ENCODE measurements around the gene SYK. TPM values are rescaled to one million over a fixed set of nuclear protein-coding genes. Genes with fewer than 3 reads are reported as not detected.
A peak's percentile ranks its signal among the peaks of the same experiment; 100 is the strongest.

Gene SYK
- total RNA-seq, 1 donor from 2014 or later, result 15.0 TPM

DNA sequence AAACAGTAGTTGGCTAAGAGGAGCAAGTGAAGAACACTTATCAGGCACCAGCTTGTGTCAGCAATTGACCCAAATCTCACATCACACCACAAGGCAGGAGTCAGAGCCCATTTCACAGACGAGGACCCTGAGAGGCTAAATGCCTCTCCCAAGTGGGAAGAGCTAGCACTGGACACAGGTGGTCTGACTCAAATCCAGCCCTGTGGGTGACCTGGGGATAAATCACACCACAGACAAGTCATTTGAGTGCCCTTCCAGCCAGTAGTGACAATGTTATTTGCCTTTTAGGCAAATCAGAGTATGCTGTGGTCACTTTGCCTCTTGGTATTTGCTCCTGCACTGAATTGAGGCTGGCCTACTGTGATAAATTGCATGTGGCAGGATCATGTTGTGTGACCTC, 138.7 kb downstream of the SYK start:
- H3K27me3 ChIP-seq (ENCODE audit: control insufficient read depth, insufficient read depth, low read length), result no peaks in the 10 kb centered on the region
- DNase-seq (ENCODE audit: low read depth), result no peak
- TF ChIP-seq, protein P1, sequence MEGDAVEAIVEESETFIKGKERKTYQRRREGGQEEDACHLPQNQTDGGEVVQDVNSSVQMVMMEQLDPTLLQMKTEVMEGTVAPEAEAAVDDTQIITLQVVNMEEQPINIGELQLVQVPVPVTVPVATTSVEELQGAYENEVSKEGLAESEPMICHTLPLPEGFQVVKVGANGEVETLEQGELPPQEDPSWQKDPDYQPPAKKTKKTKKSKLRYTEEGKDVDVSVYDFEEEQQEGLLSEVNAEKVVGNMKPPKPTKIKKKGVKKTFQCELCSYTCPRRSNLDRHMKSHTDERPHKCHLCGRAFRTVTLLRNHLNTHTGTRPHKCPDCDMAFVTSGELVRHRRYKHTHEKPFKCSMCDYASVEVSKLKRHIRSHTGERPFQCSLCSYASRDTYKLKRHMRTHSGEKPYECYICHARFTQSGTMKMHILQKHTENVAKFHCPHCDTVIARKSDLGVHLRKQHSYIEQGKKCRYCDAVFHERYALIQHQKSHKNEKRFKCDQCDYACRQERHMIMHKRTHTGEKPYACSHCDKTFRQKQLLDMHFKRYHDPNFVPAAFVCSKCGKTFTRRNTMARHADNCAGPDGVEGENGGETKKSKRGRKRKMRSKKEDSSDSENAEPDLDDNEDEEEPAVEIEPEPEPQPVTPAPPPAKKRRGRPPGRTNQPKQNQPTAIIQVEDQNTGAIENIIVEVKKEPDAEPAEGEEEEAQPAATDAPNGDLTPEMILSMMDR (IDR thresholded peaks at IDR 0.05; ENCODE audit: insufficient read depth, low read length, poor library complexity, severe bottlenecking), result no peak
- H3K4me3 ChIP-seq (ENCODE audit: low read depth, low read length), result no peak overlapping the region
- no peaks in the 10 kb centered on the region for H3K36me3 ChIP-seq (ENCODE audit: control insufficient read depth, insufficient read depth, low read length)

DNA sequence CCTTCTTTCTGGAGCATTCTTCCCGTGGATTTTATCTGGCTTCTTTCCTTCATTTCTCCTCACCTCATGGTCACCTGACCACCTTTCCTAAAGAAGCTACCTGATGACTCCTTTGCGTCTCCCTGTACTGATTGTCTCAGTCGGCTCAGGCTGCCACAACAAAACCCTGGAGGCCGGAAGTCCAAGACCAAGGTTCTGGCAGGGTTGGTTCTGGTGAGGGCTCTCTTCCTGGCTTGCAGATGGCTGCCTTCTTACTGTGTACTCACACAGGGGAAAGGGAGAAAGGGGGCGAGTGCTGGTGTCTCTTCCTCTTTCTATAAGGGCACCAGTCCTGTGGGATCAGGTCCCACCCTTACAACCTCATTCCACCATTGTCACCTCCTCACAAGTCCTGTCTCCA, 140.0 kb downstream of the SYK start:
- TF ChIP-seq, protein P1 (IDR thresholded peaks at IDR 0.05; ENCODE audit: insufficient read depth, low read length, poor library complexity, severe bottlenecking), result no peak
- DNase-seq (ENCODE audit: low read depth), result no peak
- Histone ChIP-seq H3K27me3 (ENCODE audit: control insufficient read depth, insufficient read depth, low read length) (no peaks in the 10 kb centered on the region), H3K36me3 (ENCODE audit: control insufficient read depth, insufficient read depth, low read length) (no peaks in the 10 kb centered on the region), H3K4me3 (ENCODE audit: low read depth, low read length) (no peak overlapping the region)

DNA sequence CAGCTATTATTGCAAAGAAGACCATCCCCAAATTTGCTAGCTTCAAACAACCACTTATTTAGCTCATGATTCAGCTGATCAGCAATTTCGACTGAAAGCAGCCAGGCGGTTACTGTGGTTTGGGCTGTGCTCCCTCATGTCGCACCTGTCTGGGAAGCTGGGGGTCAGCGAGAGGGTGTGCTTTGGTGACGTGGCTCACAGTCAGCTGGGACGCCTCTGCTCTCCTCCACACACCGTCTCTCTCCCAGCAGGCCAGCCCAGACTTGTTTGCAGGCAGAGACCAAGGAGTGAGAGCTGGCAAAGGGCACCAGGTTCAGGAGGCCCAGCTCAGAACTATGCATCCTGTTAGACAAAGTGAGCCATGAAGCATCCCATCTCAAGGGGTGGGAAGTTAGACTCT, 140.9 kb downstream of the SYK start:
- H3K27me3 ChIP-seq (ENCODE audit: control insufficient read depth, insufficient read depth, low read length), result no peaks in the 10 kb centered on the region
- H3K4me3 ChIP-seq (ENCODE audit: low read depth, low read length), result no peak overlapping the region
- TF ChIP-seq, protein P1 (IDR thresholded peaks at IDR 0.05; ENCODE audit: insufficient read depth, low read length, poor library complexity, severe bottlenecking), result no peak
- H3K36me3 ChIP-seq (ENCODE audit: control insufficient read depth, insufficient read depth, low read length), result no peaks in the 10 kb centered on the region
- DNase-seq (ENCODE audit: low read depth), result peak; percentile 75

DNA sequence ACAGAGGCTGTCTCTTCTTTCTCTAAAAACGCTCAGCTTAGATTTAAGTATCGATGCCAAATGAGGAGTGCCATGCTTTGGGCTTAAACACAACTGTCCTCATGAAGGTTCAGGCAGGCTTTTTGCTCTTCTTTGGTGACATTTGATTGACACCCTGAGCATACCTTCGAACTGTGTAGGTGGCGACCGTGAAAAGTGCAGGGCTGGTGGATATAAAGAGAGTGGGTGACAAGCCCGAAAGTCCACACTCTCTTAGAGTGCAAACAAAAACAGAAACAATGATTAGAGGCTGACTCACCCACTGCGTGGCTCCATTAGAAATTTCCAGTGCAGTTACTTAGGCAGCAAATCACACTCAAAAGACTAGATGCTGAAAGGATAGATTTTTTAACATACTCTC, 141.7 kb downstream of the SYK start:
- TF ChIP-seq, protein P1 (IDR thresholded peaks at IDR 0.05; ENCODE audit: insufficient read depth, low read length, poor library complexity, severe bottlenecking), result no peak
- Histone ChIP-seq H3K36me3 (ENCODE audit: control insufficient read depth, insufficient read depth, low read length) (no peaks in the 10 kb centered on the region), H3K4me3 (ENCODE audit: low read depth, low read length) (no peak overlapping the region), H3K27me3 (ENCODE audit: control insufficient read depth, insufficient read depth, low read length) (no peaks in the 10 kb centered on the region)
- DNase-seq (ENCODE audit: low read depth), result no peak

DNA sequence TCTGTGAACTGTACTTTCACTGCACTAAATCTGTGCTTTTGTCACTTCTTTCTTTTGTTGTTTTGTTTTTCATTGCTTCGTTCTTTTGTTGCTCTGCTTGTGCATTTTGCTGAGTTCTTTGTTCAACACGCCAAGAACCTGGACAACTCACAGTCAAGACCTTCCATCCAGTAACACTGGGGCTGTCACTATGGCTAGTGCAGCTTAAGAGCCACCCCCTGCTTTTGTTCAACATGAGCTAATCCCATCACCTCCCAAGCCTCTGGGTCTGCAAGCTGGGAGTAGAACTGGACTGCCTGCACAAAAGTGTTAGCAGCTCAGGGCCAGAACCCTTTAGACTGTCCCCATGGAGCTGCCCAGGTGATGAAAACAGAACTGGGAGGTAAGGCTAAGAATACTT, 143.7 kb downstream of the SYK start:
- DNase-seq (ENCODE audit: low read depth), result no peak
- Histone ChIP-seq H3K4me3 (ENCODE audit: low read depth, low read length) (no peak overlapping the region), H3K36me3 (ENCODE audit: control insufficient read depth, insufficient read depth, low read length) (no peaks in the 10 kb centered on the region), H3K27me3 (ENCODE audit: control insufficient read depth, insufficient read depth, low read length) (no peaks in the 10 kb centered on the region)
- TF ChIP-seq, protein P1 (IDR thresholded peaks at IDR 0.05; ENCODE audit: insufficient read depth, low read length, poor library complexity, severe bottlenecking), result no peak

DNA sequence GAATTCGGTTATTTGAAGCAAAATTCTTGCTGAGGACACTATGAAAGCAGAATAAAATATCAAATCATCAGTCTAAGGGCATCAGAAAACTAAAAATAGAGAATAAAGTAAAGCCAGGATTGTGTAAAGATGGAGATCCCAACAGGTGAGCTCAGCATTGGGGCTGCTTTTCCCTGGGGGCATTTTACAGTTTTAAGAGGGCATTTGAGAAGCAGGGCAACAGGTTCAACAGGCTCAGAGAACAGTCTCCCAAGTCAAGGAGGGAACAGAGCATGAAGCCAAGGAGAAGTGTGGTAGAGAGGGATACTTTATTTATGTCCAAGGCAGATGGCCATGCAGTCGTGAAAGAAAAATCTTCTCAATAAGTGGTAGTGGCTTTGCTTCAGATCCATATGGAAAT, 145.4 kb downstream of the SYK start:
- no peaks in the 10 kb centered on the region for H3K27me3 ChIP-seq (ENCODE audit: control insufficient read depth, insufficient read depth, low read length)
- no peaks in the 10 kb centered on the region for H3K36me3 ChIP-seq (ENCODE audit: control insufficient read depth, insufficient read depth, low read length)
- DNase-seq (ENCODE audit: low read depth), result no peak
- H3K4me3 ChIP-seq (ENCODE audit: low read depth, low read length), result no peak overlapping the region
- TF ChIP-seq, protein P1 (IDR thresholded peaks at IDR 0.05; ENCODE audit: insufficient read depth, low read length, poor library complexity, severe bottlenecking), result no peak

All from kidney epithelial cell (primary cell).